ENCODE measurements around the gene ASPSCR1. TPM values are rescaled to one million over a fixed set of nuclear protein-coding genes. Genes with fewer than 3 reads are reported as not detected.

The ASPSCR1 gene
- total and polyA plus RNA-seq, 2 of the 13 experiments (the other 11 are each of a cell fraction or from before 2014, with no cell fraction given): 274 to 314 TPM

DNA sequence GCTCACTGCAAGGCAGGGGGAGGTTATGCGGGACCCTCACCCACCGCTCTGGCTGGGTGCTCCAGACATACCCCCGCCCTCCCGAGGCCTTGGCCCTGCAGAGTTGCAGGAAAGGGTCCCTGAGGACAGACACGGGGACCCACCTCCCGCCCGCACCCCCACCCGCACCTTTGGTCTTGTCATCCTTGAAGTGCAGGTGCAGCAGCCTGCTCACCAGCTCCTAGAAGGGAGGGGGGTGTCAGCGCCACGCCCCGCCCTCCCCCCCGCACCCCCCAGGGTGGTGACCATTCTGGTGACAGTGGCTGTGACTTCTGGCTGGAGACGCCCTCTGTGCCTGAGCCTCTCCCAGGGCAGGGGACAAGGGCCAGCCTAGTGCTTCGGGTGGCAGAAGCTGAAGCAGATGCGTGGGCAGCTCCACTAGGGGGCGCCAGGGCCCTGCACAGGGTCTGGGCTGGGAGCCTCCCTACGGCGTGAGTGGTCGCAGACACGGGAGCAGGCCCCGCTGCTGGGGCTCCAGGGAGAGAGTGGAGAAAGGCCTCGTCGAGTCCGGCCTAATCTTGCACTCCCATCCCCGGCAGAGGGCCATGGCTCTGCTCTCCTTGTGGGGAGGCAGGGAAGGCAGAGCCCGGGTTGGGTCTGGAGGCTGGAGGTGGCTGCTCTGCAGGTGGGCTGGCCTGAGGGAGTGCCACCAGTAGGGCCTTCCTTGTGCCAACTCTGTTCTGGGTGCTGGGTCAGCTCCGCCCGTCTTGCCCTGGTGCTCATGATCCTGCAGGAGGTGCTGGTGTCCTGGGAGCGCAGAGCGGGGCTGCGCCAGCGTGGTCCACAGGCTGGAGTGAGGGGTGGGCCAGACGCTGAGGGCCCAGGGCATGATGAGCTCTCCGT is 42.5 kb downstream of the ASPSCR1 start (continued):
- peak in 1 of 2 experiments; percentile 35; a peak in 1 of 4 replicates for TF ChIP-seq KLF16 (CRISPR knock-in tag; IDR thresholded peaks at IDR 0.05)
- 0 out of 2 replicates have a peak, but pooled peaks have one; percentile 56 for TF ChIP-seq ZNF264 (CRISPR knock-in tag; IDR thresholded peaks at IDR 0.05)
- TF ChIP-seq ZNF354B (CRISPR knock-in tag; IDR thresholded peaks at IDR 0.05): no peak
- TF ChIP-seq TSC22D2 (CRISPR knock-in tag; IDR thresholded peaks at IDR 0.05; ENCODE audit: borderline replicate concordance): no peak
- TF ChIP-seq CBFB (CRISPR knock-in tag; IDR thresholded peaks at IDR 0.05): 0 out of 2 replicates have a peak, but pooled peaks have one; percentile 17
- peak; percentile 74 for TF ChIP-seq POLR2G (IDR thresholded peaks at IDR 0.05; ENCODE audit: low read depth, low read length)
- 0 out of 2 replicates have a peak, but pooled peaks have one; percentile 23 for TF ChIP-seq ZNF616 (CRISPR knock-in tag; IDR thresholded peaks at IDR 0.05; ENCODE audit: low read depth)
- no peak for TF ChIP-seq ZBTB1 (CRISPR knock-in tag; IDR thresholded peaks at IDR 0.05; ENCODE audit: borderline replicate concordance)
- no peak for TF ChIP-seq GLI4 (CRISPR knock-in tag; IDR thresholded peaks at IDR 0.05; ENCODE audit: borderline replicate concordance)
- TF ChIP-seq, protein P1, sequence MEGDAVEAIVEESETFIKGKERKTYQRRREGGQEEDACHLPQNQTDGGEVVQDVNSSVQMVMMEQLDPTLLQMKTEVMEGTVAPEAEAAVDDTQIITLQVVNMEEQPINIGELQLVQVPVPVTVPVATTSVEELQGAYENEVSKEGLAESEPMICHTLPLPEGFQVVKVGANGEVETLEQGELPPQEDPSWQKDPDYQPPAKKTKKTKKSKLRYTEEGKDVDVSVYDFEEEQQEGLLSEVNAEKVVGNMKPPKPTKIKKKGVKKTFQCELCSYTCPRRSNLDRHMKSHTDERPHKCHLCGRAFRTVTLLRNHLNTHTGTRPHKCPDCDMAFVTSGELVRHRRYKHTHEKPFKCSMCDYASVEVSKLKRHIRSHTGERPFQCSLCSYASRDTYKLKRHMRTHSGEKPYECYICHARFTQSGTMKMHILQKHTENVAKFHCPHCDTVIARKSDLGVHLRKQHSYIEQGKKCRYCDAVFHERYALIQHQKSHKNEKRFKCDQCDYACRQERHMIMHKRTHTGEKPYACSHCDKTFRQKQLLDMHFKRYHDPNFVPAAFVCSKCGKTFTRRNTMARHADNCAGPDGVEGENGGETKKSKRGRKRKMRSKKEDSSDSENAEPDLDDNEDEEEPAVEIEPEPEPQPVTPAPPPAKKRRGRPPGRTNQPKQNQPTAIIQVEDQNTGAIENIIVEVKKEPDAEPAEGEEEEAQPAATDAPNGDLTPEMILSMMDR (CRISPR knock-in tag; IDR thresholded peaks at IDR 0.05): peak; percentile 96
- TF ChIP-seq MAF1 (CRISPR knock-in tag; IDR thresholded peaks at IDR 0.05; ENCODE audit: borderline replicate concordance): no peak
- TF ChIP-seq ELF1 (CRISPR knock-in tag; IDR thresholded peaks at IDR 0.05): 0 out of 2 replicates have a peak, but pooled peaks have one; percentile 10
- peak; percentile 83 for TF ChIP-seq RAD21 (CRISPR knock-in tag; IDR thresholded peaks at IDR 0.05)
- peak; percentile 36; the same call in 1 of the 2 replicates for TF ChIP-seq ZMYM4 (CRISPR knock-in tag; IDR thresholded peaks at IDR 0.05)
- TF ChIP-seq, protein P2, sequence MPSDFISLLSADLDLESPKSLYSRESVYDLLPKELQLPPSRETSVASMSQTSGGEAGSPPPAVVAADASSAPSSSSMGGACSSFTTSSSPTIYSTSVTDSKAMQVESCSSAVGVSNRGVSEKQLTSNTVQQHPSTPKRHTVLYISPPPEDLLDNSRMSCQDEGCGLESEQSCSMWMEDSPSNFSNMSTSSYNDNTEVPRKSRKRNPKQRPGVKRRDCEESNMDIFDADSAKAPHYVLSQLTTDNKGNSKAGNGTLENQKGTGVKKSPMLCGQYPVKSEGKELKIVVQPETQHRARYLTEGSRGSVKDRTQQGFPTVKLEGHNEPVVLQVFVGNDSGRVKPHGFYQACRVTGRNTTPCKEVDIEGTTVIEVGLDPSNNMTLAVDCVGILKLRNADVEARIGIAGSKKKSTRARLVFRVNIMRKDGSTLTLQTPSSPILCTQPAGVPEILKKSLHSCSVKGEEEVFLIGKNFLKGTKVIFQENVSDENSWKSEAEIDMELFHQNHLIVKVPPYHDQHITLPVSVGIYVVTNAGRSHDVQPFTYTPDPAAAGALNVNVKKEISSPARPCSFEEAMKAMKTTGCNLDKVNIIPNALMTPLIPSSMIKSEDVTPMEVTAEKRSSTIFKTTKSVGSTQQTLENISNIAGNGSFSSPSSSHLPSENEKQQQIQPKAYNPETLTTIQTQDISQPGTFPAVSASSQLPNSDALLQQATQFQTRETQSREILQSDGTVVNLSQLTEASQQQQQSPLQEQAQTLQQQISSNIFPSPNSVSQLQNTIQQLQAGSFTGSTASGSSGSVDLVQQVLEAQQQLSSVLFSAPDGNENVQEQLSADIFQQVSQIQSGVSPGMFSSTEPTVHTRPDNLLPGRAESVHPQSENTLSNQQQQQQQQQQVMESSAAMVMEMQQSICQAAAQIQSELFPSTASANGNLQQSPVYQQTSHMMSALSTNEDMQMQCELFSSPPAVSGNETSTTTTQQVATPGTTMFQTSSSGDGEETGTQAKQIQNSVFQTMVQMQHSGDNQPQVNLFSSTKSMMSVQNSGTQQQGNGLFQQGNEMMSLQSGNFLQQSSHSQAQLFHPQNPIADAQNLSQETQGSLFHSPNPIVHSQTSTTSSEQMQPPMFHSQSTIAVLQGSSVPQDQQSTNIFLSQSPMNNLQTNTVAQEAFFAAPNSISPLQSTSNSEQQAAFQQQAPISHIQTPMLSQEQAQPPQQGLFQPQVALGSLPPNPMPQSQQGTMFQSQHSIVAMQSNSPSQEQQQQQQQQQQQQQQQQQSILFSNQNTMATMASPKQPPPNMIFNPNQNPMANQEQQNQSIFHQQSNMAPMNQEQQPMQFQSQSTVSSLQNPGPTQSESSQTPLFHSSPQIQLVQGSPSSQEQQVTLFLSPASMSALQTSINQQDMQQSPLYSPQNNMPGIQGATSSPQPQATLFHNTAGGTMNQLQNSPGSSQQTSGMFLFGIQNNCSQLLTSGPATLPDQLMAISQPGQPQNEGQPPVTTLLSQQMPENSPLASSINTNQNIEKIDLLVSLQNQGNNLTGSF (CRISPR knock-in tag; IDR thresholded peaks at IDR 0.05): 0 out of 2 replicates have a peak, but pooled peaks have one; percentile 59
- TF ChIP-seq, protein P3, sequence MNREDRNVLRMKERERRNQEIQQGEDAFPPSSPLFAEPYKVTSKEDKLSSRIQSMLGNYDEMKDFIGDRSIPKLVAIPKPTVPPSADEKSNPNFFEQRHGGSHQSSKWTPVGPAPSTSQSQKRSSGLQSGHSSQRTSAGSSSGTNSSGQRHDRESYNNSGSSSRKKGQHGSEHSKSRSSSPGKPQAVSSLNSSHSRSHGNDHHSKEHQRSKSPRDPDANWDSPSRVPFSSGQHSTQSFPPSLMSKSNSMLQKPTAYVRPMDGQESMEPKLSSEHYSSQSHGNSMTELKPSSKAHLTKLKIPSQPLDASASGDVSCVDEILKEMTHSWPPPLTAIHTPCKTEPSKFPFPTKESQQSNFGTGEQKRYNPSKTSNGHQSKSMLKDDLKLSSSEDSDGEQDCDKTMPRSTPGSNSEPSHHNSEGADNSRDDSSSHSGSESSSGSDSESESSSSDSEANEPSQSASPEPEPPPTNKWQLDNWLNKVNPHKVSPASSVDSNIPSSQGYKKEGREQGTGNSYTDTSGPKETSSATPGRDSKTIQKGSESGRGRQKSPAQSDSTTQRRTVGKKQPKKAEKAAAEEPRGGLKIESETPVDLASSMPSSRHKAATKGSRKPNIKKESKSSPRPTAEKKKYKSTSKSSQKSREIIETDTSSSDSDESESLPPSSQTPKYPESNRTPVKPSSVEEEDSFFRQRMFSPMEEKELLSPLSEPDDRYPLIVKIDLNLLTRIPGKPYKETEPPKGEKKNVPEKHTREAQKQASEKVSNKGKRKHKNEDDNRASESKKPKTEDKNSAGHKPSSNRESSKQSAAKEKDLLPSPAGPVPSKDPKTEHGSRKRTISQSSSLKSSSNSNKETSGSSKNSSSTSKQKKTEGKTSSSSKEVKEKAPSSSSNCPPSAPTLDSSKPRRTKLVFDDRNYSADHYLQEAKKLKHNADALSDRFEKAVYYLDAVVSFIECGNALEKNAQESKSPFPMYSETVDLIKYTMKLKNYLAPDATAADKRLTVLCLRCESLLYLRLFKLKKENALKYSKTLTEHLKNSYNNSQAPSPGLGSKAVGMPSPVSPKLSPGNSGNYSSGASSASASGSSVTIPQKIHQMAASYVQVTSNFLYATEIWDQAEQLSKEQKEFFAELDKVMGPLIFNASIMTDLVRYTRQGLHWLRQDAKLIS (CRISPR knock-in tag; IDR thresholded peaks at IDR 0.05): 0 out of 2 replicates have a peak, but pooled peaks have one; percentile 19
